Skeletal muscle tissue (tissue), 4 donors: Measurements from ENCODE around the gene DNAH1. TPM values are rescaled to one million over a fixed set of nuclear protein-coding genes. Genes with fewer than 3 reads are reported as not detected.

Experiments used
- H3K27ac ChIP-seq: one replicate; pipeline ENCODE4 v1.7.0; 2013; ENCODE audit warnings: mild to moderate bottlenecking, low read depth, low read length, inconsistent platforms
- H3K27me3 ChIP-seq, 3 donors: one replicate each; pipeline ENCODE4 v1.7.0; 2013; ENCODE audit warnings: low read length in 3 of 3; ENCODE audit not compliant: control insufficient read depth in 3 of 3, insufficient read depth in 3 of 3
- H3K36me3 ChIP-seq, 3 donors: one replicate each; pipeline ENCODE4 v1.7.0; 2013; ENCODE audit warnings: low read length in 3 of 3; ENCODE audit not compliant: control insufficient read depth in 3 of 3, insufficient read depth in 3 of 3
- H3K4me1 ChIP-seq, 3 donors: one replicate each; pipeline ENCODE4 v1.7.0; 2013; ENCODE audit warnings: low read length in 3 of 3, mild to moderate bottlenecking in 3 of 3; ENCODE audit not compliant: control insufficient read depth in 3 of 3, insufficient read depth in 3 of 3
- H3K4me3 ChIP-seq, 3 donors: one replicate each; pipeline ENCODE4 v1.7.0; 2013; ENCODE audit warnings: low read length in 3 of 3
- H3K9ac ChIP-seq, 3 donors: one replicate each; pipeline ENCODE4 v1.7.0; 2013; ENCODE audit warnings: low read length in 3 of 3, mild to moderate bottlenecking in 3 of 3, moderate library complexity in 2 of 3, low read depth in 1 of 3
- H3K9me3 ChIP-seq, 3 donors: one replicate each; pipeline ENCODE4 v1.7.0; 2013; ENCODE audit warnings: low read length in 3 of 3; ENCODE audit not compliant: control insufficient read depth in 3 of 3
- total RNA-seq: library from RNA; depleted of rRNA; stranded (reverse); fragments of >200 nt; gene quantifications from one replicate; pipeline ENCODE4 v1.2.3, GENCODE V29; 2014
- donor health status: Osteomylitis.

Gene DNAH1
- total RNA-seq, 1 donor from 2014 or later, result 2.1 TPM

DNA sequence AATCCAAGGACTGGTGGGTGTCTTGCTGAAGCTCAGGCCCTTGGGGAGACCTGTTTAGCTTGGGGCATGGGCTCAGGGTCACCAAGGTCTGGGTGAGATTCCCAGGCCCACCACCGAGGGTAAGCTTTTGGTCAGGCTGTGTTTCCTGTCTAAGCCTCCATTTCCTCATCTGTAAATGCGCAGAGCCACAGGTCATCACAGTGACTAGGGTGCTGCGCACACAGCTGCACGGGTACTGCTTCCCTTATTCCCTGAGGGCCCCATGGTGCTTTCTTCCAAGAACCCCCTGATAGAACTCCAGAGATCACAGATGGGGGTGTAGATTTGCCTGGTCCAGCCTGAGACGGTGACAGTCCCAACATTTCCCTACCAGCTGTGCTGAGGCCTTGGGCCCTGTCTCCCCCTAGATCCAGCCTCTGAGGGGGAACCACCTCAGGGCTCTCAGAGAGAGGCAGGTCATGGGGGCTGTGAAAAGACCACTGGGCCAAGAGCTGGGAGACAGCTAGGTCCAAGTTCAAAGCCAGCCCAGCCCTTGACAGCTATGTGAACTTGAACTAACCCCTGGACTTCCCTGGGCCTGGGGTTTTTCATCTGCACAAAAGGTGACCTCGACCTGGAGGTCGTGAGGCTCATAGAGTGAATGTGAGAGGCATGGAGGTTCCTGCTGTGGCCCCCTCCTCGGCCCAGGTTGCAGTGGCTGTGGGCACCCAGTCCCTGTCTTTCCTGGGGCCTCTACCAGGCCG lies 68.1 kb downstream of the DNAH1 start:
- Histone ChIP-seq H3K9ac (peak overlapping the region in 1 of 3 donors; percentile 25), H3K9me3 (no peaks in the 10 kb centered on the region), H3K36me3 (peaks cover 0 to 7% (median 3%) of the 10 kb centered on the region in 3 donors), H3K4me1 (no peaks in the 10 kb centered on the region), H3K27ac (no peak overlapping the region), H3K27me3 (no peaks in the 10 kb centered on the region), H3K4me3 (no peak overlapping the region)

DNA sequence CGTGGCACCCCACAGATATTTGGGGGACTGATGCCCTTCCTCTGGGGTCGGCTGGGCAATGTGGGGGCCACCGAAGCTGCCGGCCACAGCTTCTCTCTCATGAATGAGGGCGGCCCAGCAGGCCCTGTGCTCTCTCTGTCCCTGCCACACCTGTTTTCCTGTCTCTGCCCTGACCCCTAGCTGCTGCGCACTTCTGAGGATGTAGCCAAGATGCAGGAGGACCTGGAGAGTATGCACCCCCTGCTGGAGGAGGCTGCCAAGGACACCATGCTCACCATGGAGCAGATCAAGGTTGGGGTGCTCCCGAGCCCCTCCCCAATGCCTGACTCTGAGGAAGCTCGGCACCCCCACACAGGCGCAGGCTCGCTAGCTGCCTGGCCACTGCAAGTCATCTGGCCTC lies 69.0 kb downstream of the DNAH1 start:
- no peak overlapping the region for H3K27ac ChIP-seq
- H3K27me3 ChIP-seq, result no peaks in the 10 kb centered on the region
- peaks cover 0 to 7% (median 3%) of the 10 kb centered on the region in 3 donors for H3K36me3 ChIP-seq
- H3K4me3 ChIP-seq, result no peak overlapping the region
- no peak overlapping the region for H3K9ac ChIP-seq
- no peaks in the 10 kb centered on the region for H3K4me1 ChIP-seq
- H3K9me3 ChIP-seq, result no peaks in the 10 kb centered on the region

DNA sequence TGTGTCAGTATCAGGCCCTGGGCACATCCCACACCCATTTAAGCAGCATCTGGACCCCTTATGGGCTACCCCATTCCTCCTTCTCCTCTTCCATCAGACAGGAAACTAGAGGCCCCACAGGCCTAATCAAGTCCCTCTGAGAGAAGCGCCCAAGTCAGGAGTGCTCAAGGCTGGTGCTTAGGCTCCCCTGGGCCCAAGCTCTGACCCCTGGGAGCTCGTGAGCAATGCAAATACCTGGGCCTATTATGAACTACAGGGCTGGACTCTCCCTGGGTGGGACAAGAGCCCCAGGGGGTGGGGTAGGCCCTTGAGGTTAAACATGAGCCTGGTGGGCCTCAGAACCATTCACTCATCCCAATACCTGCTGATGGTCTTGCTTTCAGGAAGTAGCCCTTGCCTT lies 71.4 kb downstream of the DNAH1 start:
- Histone ChIP-seq H3K9me3 (no peaks in the 10 kb centered on the region), H3K4me3 (no peak overlapping the region), H3K27me3 (no peaks in the 10 kb centered on the region), H3K36me3 (peaks cover 14 to 24% (median 15%) of the 10 kb centered on the region in 3 donors), H3K9ac (no peak overlapping the region), H3K27ac (no peak overlapping the region), H3K4me1 (no peaks in the 10 kb centered on the region)

DNA sequence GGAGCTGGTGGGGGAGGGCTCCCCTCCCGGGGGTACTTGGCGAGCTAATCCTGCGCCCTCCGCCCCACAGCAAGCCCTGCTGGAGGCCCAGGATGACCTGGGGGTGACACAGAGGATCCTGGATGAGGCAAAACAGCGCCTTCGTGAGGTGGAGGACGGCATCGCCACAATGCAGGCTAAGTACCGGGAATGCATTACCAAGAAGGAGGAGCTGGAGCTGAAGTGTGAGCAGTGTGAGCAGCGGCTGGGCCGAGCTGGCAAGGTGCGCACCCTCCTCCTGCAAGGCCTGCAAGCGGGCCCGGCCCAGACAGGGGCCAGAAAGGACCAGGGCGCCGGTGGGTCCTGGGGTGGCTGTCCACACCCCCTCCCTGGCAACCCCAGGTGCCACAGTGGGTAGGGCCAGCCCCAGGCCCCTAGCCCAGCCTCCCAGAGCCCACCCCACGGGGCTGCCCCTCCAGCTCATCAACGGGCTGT lies 72.3 kb downstream of the DNAH1 start:
- H3K9me3 ChIP-seq, result no peaks in the 10 kb centered on the region
- no peaks in the 10 kb centered on the region for H3K4me1 ChIP-seq
- peaks cover 16 to 31% (median 19%) of the 10 kb centered on the region in 3 donors for H3K36me3 ChIP-seq
- H3K27ac ChIP-seq, result no peak overlapping the region
- H3K9ac ChIP-seq, result no peak overlapping the region
- H3K27me3 ChIP-seq, result no peaks in the 10 kb centered on the region
- no peak overlapping the region for H3K4me3 ChIP-seq

DNA sequence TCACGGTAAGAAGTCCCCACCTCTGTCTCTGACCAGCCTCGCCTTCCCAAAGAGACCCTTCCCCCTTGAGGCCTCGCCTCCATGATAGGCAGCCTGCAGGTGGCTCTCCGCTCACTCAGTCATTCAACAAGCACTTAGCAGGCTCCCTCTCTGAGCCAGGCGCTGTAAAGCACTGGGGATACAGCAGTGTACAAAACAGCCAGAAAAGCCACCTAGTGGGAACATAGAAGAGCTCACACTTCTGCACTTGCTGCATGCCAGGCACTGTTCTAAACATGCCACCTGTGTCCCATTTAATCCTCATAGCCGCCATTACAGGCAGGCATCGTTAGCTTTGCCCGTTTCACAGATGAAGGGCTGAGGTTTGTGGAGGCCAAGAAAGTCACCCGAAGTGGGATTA lies 72.8 kb downstream of the DNAH1 start:
- H3K9me3 ChIP-seq, result no peaks in the 10 kb centered on the region
- H3K9ac ChIP-seq, result no peak overlapping the region
- H3K4me3 ChIP-seq, result no peak overlapping the region
- no peak overlapping the region for H3K27ac ChIP-seq
- no peaks in the 10 kb centered on the region for H3K4me1 ChIP-seq
- H3K27me3 ChIP-seq, result no peaks in the 10 kb centered on the region
- H3K36me3 ChIP-seq, result peaks cover 18 to 31% (median 19%) of the 10 kb centered on the region in 3 donors

DNA sequence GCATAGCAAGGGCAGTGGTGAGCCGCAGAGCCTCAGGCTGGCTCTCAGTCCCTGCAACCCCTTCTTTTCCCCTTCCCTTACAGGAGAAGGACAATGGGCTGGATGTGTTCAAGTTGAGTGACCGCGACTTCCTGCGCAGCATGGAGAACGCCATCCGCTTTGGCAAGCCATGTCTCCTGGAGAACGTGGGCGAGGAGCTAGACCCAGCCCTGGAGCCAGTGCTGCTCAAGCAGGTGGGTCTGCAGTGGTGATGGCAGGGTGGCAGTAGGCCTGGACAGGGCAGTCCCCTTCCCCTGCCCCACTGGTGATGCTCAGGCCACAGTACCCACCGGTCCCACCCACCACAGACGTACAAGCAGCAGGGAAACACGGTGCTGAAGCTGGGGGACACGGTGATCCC lies 75.0 kb downstream of the DNAH1 start:
- no peak overlapping the region for H3K4me3 ChIP-seq
- H3K4me1 ChIP-seq, result no peaks in the 10 kb centered on the region
- no peaks in the 10 kb centered on the region for H3K27me3 ChIP-seq
- H3K9ac ChIP-seq, result no peak overlapping the region
- H3K36me3 ChIP-seq, result peaks cover 18 to 31% (median 21%) of the 10 kb centered on the region in 3 donors
- no peaks in the 10 kb centered on the region for H3K9me3 ChIP-seq
- no peak overlapping the region for H3K27ac ChIP-seq

DNA sequence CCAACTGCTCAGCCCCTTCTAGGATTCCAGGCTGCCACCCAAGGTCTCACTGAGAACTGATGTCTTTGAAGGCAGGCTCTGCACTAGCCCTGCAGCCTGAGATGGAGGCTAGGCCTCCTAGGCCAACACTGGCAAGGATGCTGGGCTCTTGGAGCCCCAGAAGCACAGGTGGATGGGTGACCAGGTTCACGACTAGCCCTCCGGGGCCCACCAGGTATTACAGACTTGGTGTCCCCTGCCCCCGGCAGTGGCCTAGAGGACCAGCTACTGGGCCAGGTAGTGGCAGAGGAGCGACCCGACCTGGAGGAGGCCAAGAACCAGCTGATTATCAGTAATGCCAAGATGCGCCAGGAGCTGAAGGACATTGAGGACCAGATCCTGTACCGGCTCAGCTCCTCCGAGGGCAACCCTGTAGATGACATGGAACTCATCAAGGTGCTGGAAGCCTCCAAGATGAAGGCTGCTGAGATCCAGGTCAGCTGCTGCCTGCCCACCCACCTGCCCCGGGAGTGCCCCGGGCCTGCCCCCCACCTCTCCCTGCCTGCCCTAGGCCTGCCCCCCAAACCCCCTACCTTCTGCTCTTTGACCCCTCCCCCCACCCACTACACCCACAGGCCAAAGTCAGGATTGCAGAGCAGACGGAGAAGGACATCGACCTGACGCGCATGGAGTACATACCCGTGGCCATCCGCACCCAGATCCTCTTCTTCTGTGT lies 76.3 kb downstream of the DNAH1 start:
- H3K9ac ChIP-seq, result no peak overlapping the region
- no peaks in the 10 kb centered on the region for H3K4me1 ChIP-seq
- no peaks in the 10 kb centered on the region for H3K27me3 ChIP-seq
- no peak overlapping the region for H3K27ac ChIP-seq
- no peaks in the 10 kb centered on the region for H3K9me3 ChIP-seq
- H3K36me3 ChIP-seq, result peaks cover 18 to 31% (median 18%) of the 10 kb centered on the region in 3 donors
- no peak overlapping the region for H3K4me3 ChIP-seq

DNA sequence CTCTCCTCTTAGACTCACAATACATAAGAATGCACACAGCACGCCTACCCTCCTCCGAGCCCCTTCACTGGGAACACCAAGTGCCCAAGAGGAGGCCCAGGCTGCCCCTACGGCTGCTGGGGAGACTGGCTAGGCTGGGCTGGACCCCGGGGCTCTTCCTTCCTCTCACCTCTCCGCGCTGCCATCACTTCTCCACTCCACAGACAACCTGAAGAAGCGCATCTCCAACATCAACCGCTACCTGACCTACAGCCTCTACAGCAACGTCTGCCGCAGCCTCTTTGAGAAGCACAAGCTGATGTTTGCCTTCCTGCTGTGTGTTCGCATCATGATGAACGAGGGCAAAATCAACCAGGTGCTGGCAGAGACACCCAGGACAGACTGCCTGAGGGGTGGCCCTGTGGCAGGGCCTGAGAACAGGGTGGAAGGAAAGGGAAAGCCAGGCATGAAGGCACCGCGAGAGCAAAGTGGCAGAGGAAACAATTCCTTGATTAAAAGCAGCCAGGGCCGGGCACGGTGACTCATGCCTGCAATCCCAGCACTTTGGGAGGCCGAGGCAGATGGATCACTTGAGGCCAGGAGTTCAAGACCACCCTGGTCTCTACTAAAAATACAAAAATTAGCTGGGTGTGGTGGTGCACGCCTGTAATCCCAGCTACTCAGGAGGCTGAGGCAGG lies 77.2 kb downstream of the DNAH1 start:
- Histone ChIP-seq H3K4me1 (no peaks in the 10 kb centered on the region), H3K36me3 (peaks cover 18 to 31% (median 18%) of the 10 kb centered on the region in 3 donors), H3K9ac (no peak overlapping the region), H3K27me3 (no peaks in the 10 kb centered on the region), H3K9me3 (no peaks in the 10 kb centered on the region), H3K4me3 (no peak overlapping the region), H3K27ac (no peak overlapping the region)

DNA sequence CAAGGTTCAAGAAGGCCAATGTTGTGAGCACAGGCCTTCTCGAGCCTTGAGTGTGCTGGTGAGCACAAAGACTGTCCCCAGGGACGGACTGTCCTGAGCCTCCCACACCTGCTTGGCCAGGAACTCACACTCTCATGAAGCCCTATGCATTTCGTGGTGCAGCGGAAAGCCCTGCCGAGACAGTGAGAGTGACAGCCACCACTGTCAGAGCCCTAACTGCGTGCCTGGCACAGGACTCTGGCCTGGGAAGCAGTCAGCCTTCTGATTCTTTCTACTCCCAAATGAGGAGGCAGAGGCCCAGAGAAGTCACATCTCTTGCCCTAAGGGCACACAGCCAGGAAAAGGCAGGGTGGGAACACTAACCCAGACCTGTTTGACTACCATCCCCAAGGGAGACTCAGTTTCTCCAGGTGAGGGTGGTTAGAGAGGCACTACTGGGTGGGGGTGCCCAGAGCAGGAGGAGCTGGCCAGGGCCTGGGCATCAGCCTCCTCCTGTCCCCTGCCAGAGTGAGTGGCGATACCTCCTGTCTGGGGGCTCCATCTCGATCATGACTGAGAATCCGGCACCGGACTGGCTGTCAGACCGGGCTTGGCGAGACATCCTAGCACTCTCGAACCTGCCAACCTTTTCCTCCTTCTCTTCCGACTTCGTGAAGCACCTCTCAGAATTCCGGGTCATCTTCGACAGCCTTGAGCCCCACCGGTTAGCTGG lies 78.0 kb downstream of the DNAH1 start:
- Histone ChIP-seq H3K4me3 (no peak overlapping the region), H3K4me1 (no peaks in the 10 kb centered on the region), H3K27me3 (no peaks in the 10 kb centered on the region), H3K27ac (no peak overlapping the region), H3K9me3 (no peaks in the 10 kb centered on the region), H3K9ac (no peak overlapping the region), H3K36me3 (peaks cover 20 to 24% (median 21%) of the 10 kb centered on the region in 3 donors)
